Thyroid gland (tissue), 4 donors: Measurements from ENCODE around the gene PLIN1. TPM values are rescaled to one million over a fixed set of nuclear protein-coding genes. Genes with fewer than 3 reads are reported as not detected.

Source experiments
- DNase-seq, 2 donors: peaks; one replicate each; pipeline ENCODE4 v3.0.0-alpha.2; 2019
- H3K27ac ChIP-seq, 3 donors: fragments of 200-600 bp; sonication (generic); 1 replicate in 2 of 3; 2 replicates in 1 of 3; pipeline ENCODE4 v1.5.1; 2016 to 2019; ENCODE audit warnings: mild to moderate bottlenecking in 1 of 3, moderate library complexity in 1 of 3
- H3K27me3 ChIP-seq: fragments of 200-600 bp; sonication (generic); one replicate; pipeline ENCODE4 v1.5.1; 2019
- H3K36me3 ChIP-seq, 2 donors: fragments of 200-600 bp; sonication (generic); one replicate each; pipeline ENCODE4 v1.5.1; 2016 to 2019
- H3K4me1 ChIP-seq, 2 donors: fragments of 200-600 bp; sonication (generic); one replicate each; pipeline ENCODE4 v1.5.1; 2017 to 2019
- H3K4me3 ChIP-seq, 3 donors: fragments of 200-600 bp; sonication (generic); replicated peaks in 1 of 3; 1 replicate in 2 of 3; 2 replicates in 1 of 3; pipeline ENCODE4 v1.5.1; 2016; ENCODE audit warnings: mild to moderate bottlenecking in 1 of 3
- H3K9me3 ChIP-seq: fragments of 200-600 bp; sonication (generic); one replicate; pipeline ENCODE4 v1.5.1; 2017
- CTCF ChIP-seq, 6 experiments: fragments of 200-600 bp in 3 of 6; fragments of 450-650 bp in 3 of 6; sonication (generic) in 3 of 6; IDR thresholded peaks; one replicate each; pipeline ENCODE4 v1.5.1; 2016 to 2019; ENCODE audit warnings: antibody characterized with exemption in 6 of 6, mild to moderate bottlenecking in 2 of 6, inconsistent platforms in 1 of 6, moderate library complexity in 1 of 6
- POLR2A ChIP-seq, 2 donors: fragments of 450-650 bp; IDR thresholded peaks; one replicate each; pipeline ENCODE4 v1.6.1; 2017; ENCODE audit warnings: antibody characterized with exemption in 2 of 2, mild to moderate bottlenecking in 2 of 2, moderate library complexity in 1 of 2
- WGBS, 2 donors: methylation state at CpG; one replicate each; pipeline ENCODE4 v1.1.5; 2017; 5-methylcytosine and 5-hydroxymethylcytosine counted together
- intact Hi-C: fragments of 100-400 bp; cut with DNase I; formaldehyde crosslinking; loops from one replicate; pipeline ENCODE4 v1.15.1; 2023
- total RNA-seq, 4 donors: library from RNA; depleted of rRNA; stranded (reverse); fragments of >200 nt; gene quantifications; one replicate each; pipeline ENCODE4 v1.2.3, GENCODE V29; 2016

The PLIN1 gene
- total RNA-seq, 4 donors from 2014 or later: 3.3 to 9.9 (median 6.0) TPM

GRCh38 chr15:89669309-89669865 lies 9.8 kb downstream of the PLIN1 start:
- no peak overlapping the region for H3K27ac ChIP-seq
- peaks cover 17 to 27% of the 10 kb centered on the region in 2 donors for H3K4me1 ChIP-seq
- no peak for DNase-seq
- no peak overlapping the region for H3K4me3 ChIP-seq
- intact Hi-C loops: no loop called here
- no peaks in the 10 kb centered on the region for H3K27me3 ChIP-seq
- WGBS, 2 donors: 83% methylated on average over 8 to 9 of the region's 9 CpGs
- no peak for TF ChIP-seq POLR2A (IDR thresholded peaks at IDR 0.05)
- H3K36me3 ChIP-seq: no peaks in the 10 kb centered on the region
- no peaks in the 10 kb centered on the region for H3K9me3 ChIP-seq

- WGBS, 2 donors: 94 to 95% methylated on average over 3 of the region's 3 CpGs
- no peak for DNase-seq
- Histone ChIP-seq H3K4me3 (no peak overlapping the region), H3K27ac (no peak overlapping the region), H3K9me3 (no peaks in the 10 kb centered on the region), H3K4me1 (peaks cover 22 to 31% of the 10 kb centered on the region in 2 donors), H3K36me3 (no peaks in the 10 kb centered on the region), H3K27me3 (no peaks in the 10 kb centered on the region)
- TF ChIP-seq CTCF (IDR thresholded peaks at IDR 0.05) (no peak), POLR2A (IDR thresholded peaks at IDR 0.05) (no peak)
- intact Hi-C loops: no loop called here
Observed at GRCh38 chr15:89668171-89668570, 11.0 kb downstream of the PLIN1 start.

GRCh38 chr15:89667706-89667960 lies 11.5 kb downstream of the PLIN1 start:
- intact Hi-C loops: no loop called here
- Histone ChIP-seq H3K27ac (no peak overlapping the region), H3K9me3 (no peaks in the 10 kb centered on the region), H3K36me3 (no peaks in the 10 kb centered on the region), H3K27me3 (no peaks in the 10 kb centered on the region), H3K4me1 (peaks cover 21 to 32% of the 10 kb centered on the region in 2 donors), H3K4me3 (no peak overlapping the region)
- TF ChIP-seq CTCF (IDR thresholded peaks at IDR 0.05) (no peak), POLR2A (IDR thresholded peaks at IDR 0.05) (no peak)
- no peak for DNase-seq
- WGBS, 2 donors: 95 to 100% methylated on average over 6 to 7 of the region's 7 CpGs

- WGBS, 2 donors: 85 to 91% methylated on average over 10 to 11 of the region's 13 CpGs
- no peak for DNase-seq
Observed at GRCh38 chr15:89666858-89667705, 12.1 kb downstream of the PLIN1 start.

GRCh38 chr15:89666184-89666857 lies 12.8 kb downstream of the PLIN1 start:
- Histone ChIP-seq H3K36me3 (no peaks in the 10 kb centered on the region), H3K27ac (peak overlapping the region; percentile 78 to 87 (median 81)), H3K27me3 (no peaks in the 10 kb centered on the region), H3K4me1 (peaks cover 18 to 29% of the 10 kb centered on the region in 2 donors), H3K9me3 (no peaks in the 10 kb centered on the region), H3K4me3 (no peak overlapping the region)
- WGBS, 2 donors: 83 to 95% methylated on average over 2 to 3 of the region's 8 CpGs
- intact Hi-C loops: no loop called here
- DNase-seq: no peak
- no peak for TF ChIP-seq POLR2A (IDR thresholded peaks at IDR 0.05)
- no peak for TF ChIP-seq CTCF (IDR thresholded peaks at IDR 0.05)

More at GRCh38 chr15:89666858-89667705, 12.1 kb downstream of the PLIN1 start:
- H3K27me3 ChIP-seq: no peaks in the 10 kb centered on the region
- no peak for TF ChIP-seq POLR2A (IDR thresholded peaks at IDR 0.05)
- TF ChIP-seq CTCF (IDR thresholded peaks at IDR 0.05): no peak
- no peaks in the 10 kb centered on the region for H3K9me3 ChIP-seq
- H3K36me3 ChIP-seq: no peaks in the 10 kb centered on the region
- intact Hi-C loops: no loop called here
- H3K4me3 ChIP-seq: no peak overlapping the region
- H3K4me1 ChIP-seq: peaks cover 18 to 31% of the 10 kb centered on the region in 2 donors
- no peak overlapping the region for H3K27ac ChIP-seq
